Measurements from ENCODE around the gene NAA60. TPM values are rescaled to one million over a fixed set of nuclear protein-coding genes. Genes with fewer than 3 reads are reported as not detected.

The NAA60 gene
- total RNA-seq, 2 experiments from 2014 or later: 24.6 TPM

DNA sequence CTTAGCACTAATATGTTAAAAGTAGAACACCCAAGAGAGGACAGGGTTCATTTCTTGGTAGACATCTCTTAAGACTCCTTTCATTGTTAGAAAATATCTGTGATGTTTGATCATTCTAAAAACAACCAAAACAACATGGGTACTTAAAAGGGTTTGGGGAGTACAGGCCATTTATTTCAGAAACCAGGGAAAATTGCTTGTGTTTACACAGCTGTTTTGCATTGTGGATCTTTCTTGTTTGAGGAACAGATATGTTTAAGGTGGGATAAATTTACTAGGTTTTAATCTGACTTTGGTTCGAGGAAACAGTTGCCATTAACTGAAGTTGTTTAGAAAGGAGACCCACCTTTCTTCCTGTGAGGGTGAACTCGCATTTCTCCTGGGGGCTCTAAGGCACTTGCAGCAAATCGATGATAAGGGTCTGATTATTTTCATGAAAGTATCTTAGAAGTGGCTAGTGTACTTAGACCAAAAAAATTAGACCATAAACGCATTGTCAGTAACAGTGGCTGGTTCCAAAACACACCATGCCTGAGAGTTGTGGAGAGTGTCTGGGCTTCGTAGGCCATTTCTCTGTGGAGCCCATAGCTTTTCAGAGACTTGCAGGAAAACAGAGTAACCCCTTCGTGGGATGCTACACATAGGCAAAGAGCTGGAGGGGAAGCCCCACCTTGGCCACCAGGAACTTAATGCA lies 75.0 kb downstream of the NAA60 start:
- DNase-seq (no peak), ATAC-seq (no peak)
- Mint-ChIP-seq H3K27ac (no peak overlapping the region), H3K9me3 (no peaks in the 10 kb centered on the region), H3K4me3 (no peak overlapping the region), H3K36me3 (ENCODE audit: low read depth) (peaks cover 11% of the 10 kb centered on the region), H3K4me1 (ENCODE audit: low read depth) (peaks cover 4% of the 10 kb centered on the region), H3K27me3 (no peaks in the 10 kb centered on the region)
- POLR2A ChIA-PET: no interaction called here
- TF ChIP-seq CTCF (IDR thresholded peaks at IDR 0.05): no peak
- CTCF ChIA-PET: interaction anchor here (1.5 to 1.8 kb wide), 2 partner anchors 9 kb away, joined by 3 to 5 read pairs; no protein-coding TSS in a partner anchor
- intact Hi-C loops (cut with micrococcal nuclease): no loop called here

DNA sequence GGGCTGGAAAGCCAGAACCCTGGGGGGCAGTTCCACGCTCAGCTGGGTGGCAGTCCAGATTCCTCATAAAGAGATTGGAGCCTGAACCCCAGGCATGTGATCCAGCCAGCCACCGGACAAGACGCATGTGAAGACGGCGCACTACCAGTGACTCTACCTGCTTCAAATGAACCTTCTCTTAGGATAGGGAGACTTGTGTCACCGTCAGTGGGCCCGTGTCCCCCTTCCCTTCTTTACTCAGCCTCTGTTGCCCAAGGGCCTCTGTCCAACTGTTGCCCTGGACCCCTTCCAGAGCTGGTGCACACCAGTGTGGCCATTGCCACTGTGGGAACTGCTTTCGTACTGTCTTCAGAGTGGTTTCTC lies 75.5 kb downstream of the NAA60 start:
- Mint-ChIP-seq H3K4me3 (no peak overlapping the region), H3K36me3 (ENCODE audit: low read depth) (peaks cover 9% of the 10 kb centered on the region), H3K4me1 (ENCODE audit: low read depth) (no peaks in the 10 kb centered on the region), H3K27ac (no peak overlapping the region), H3K9me3 (no peaks in the 10 kb centered on the region), H3K27me3 (no peaks in the 10 kb centered on the region)
- DNase-seq (no peak), ATAC-seq (no peak)
- TF ChIP-seq CTCF (IDR thresholded peaks at IDR 0.05): no peak
- POLR2A ChIA-PET: interaction anchor here (1.3 kb wide), 1 partner anchor 9 kb away, joined by 3 read pairs; no protein-coding TSS in a partner anchor
- intact Hi-C loops (cut with micrococcal nuclease): no loop called here
- CTCF ChIA-PET: interaction anchor here (1.5 to 1.8 kb wide), 2 partner anchors 8 to 9 kb away, joined by 3 to 5 read pairs; no protein-coding TSS in a partner anchor

- Mint-ChIP-seq H3K9me3 (no peaks in the 10 kb centered on the region), H3K27ac (no peak overlapping the region), H3K4me3 (no peak overlapping the region), H3K4me1 (ENCODE audit: low read depth) (no peaks in the 10 kb centered on the region), H3K27me3 (no peaks in the 10 kb centered on the region), H3K36me3 (ENCODE audit: low read depth) (peaks cover 9% of the 10 kb centered on the region)
- CTCF ChIA-PET: interaction anchor here (1.8 kb wide), 1 partner anchor 7 kb away, joined by 5 read pairs; no protein-coding TSS in a partner anchor
- ATAC-seq: no peak
- DNase-seq: no peak
- intact Hi-C loops (cut with micrococcal nuclease): no loop called here
- POLR2A ChIA-PET: interaction anchor here (1.3 kb wide), 1 partner anchor 10 kb away, joined by 3 read pairs; no protein-coding TSS in a partner anchor
- no peak for TF ChIP-seq CTCF (IDR thresholded peaks at IDR 0.05)
These were observed 76.1 kb downstream of the NAA60 start for GRCh38 chr16:3519581-3519980.

DNA sequence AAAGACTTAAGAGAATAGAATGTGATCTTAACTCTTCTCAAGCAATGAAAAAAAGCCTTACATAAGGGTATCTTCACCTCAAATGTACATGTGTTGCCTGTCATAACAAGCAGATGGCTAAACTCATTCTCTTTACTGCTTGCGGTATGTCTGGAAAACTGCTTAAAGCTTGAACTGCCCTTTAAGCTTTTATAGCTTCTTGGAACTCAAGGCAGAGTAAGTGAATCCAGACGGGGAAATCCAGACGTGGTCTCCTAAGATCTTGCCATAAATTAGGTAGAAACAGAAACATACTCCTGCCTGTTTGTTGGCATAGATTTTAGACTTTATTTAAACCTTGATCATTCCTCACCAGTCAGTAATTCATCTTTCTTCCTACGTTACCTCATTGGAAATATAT lies 76.9 kb downstream of the NAA60 start:
- ATAC-seq: no peak
- no peak for DNase-seq
- Mint-ChIP-seq H3K9me3 (no peaks in the 10 kb centered on the region), H3K4me1 (ENCODE audit: low read depth) (no peaks in the 10 kb centered on the region), H3K36me3 (ENCODE audit: low read depth) (peaks cover 9% of the 10 kb centered on the region), H3K27ac (no peak overlapping the region), H3K4me3 (no peak overlapping the region), H3K27me3 (no peaks in the 10 kb centered on the region)
- ChIA-PET CTCF (no interaction called here), POLR2A (interaction anchor here (1.3 kb wide), 1 partner anchor 11 kb away, joined by 3 read pairs; no protein-coding TSS in a partner anchor)
- intact Hi-C loops (cut with micrococcal nuclease): loop anchor here (10.0 kb wide), 1 partner anchor 124 kb away; no protein-coding TSS in a partner anchor
- no peak for TF ChIP-seq CTCF (IDR thresholded peaks at IDR 0.05)

DNA sequence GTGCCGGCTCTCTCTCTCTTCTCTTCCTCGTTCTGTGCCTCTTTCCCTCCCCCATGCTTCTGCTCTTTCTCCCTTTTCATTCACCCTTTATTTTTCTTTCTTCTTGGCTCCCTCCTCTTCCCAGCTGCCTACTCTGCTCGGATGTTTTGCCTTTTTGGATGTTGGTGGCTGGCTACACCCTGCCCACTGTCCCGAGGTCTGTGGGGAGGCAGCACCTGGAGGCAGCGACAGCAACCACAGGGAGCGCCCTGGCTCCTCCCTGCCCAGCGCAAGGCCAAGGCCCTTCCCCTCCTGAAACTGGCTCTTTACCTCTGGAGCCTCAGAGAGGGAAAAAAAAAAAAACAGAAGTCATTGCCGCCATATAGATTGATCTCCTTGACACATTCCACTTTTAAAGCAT lies 77.4 kb downstream of the NAA60 start:
- no peak overlapping the region for H3K27ac Mint-ChIP-seq
- H3K4me3 Mint-ChIP-seq: no peak overlapping the region
- DNase-seq: no peak
- H3K36me3 Mint-ChIP-seq (ENCODE audit: low read depth): peaks cover 9% of the 10 kb centered on the region
- no peaks in the 10 kb centered on the region for H3K9me3 Mint-ChIP-seq
- no peaks in the 10 kb centered on the region for H3K4me1 Mint-ChIP-seq (ENCODE audit: low read depth)
- POLR2A ChIA-PET: interaction anchor here (0.6 kb wide), 1 partner anchor 15 kb away, joined by 3 read pairs; no protein-coding TSS in a partner anchor
- no peak for ATAC-seq
- intact Hi-C loops (cut with micrococcal nuclease): loop anchor here (10.0 kb wide), 1 partner anchor 124 kb away; no protein-coding TSS in a partner anchor
- CTCF ChIA-PET: no interaction called here
- no peaks in the 10 kb centered on the region for H3K27me3 Mint-ChIP-seq
- no peak for TF ChIP-seq CTCF (IDR thresholded peaks at IDR 0.05)
